ENCODE results near the gene ZCCHC4.

Gene ZCCHC4

DNA sequence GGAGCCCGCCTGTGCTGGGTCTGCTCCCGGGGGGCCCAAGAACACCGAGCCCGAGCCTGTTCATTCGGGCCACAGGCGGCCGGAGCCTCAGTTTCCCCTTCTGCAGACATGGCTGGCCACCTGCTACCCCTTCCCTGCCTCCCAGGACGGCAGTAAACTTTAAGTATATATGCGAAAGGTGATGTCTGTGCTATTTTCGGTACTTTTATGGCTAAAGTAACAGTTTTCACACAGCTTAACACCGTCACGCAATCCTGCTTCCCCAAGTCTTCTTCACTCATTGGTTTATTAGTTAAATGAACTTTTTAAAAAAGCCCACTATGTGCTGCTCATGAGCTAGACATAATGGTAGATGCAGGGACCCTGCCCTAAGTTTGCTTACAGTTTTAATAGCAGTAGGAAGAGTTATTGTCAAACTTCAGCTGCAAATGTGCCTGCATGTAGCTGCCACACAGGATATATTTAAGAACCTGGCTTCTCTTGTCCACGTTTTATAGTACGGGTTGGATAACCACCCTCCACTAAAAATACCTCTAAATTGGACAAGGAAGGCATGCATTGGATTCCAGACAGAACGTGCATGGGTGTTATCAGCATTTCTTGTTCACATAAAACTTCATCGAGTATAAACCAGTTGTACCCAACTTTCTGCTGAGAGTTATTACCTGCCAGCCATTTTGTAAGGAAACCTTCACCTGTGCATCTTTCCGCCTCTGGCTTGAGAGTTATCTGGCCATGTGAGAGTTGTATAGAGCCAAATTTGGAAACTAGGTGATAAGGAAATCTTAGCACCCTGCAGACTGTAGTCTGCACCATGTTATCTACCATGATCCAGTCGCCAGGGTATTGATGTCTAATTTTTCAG is 65.2 kb downstream of the ZCCHC4 start:
- no peak for DNase-seq (ENCODE audit: low read depth in 3 of 3)

- DNase-seq (ENCODE audit: low read depth in 3 of 3) = no peak
Observed at GRCh38 chr4:25378437-25378743, 65.8 kb downstream of the ZCCHC4 start.

DNA sequence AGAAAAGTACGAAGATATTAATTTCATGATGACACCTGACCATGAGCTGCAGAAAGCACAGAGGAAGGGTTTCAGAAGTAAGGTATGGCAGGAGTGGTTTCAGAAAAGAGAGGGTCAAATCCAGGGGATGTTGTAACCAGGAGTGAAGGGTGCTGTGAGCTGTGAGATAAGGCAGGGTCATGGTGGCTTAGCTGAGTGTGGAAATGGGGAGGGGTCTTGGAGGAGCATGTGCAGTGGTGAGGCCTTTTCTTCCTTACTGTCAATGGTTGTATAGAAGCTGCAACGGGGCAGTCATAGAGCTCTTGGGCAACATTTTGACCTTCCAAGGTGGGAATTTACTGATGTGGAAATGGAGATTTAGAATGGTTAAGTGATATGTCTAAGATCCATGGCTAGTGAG is 67.0 kb downstream of the ZCCHC4 start:
- no peak for DNase-seq (ENCODE audit: low read depth in 3 of 3)

- no peak for DNase-seq (ENCODE audit: low read depth in 3 of 3)
Observed at GRCh38 chr4:25383647-25384046, 71.1 kb downstream of the ZCCHC4 start.

DNA sequence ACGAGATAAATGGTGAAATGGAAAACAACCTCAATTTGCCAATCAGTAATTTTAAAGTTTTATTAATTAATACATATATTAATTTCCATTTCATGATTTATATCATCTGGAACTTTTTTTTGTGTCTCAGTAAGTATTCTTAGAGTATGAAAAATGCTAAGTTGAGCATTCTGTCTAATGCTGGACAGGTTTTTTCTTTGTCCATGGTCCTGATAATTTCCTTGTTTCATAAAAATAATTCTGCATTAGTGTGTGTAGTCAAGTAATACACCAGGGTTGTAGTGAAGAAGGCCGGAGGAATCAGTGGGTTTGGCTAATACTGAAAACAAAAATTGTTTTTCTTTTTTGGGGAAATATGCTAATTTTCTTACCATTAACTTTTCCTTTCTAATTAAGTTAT is 74.4 kb downstream of the ZCCHC4 start:
- no peak for DNase-seq (ENCODE audit: low read depth in 3 of 3)

GRCh38 chr4:25397305-25397704 is 84.7 kb downstream of the ZCCHC4 start:
- DNase-seq (ENCODE audit: low read depth in 3 of 3) = no peak

GRCh38 chr4:25399510-25399909 is 86.9 kb downstream of the ZCCHC4 start:
- DNase-seq (ENCODE audit: low read depth in 3 of 3) = no peak

DNA sequence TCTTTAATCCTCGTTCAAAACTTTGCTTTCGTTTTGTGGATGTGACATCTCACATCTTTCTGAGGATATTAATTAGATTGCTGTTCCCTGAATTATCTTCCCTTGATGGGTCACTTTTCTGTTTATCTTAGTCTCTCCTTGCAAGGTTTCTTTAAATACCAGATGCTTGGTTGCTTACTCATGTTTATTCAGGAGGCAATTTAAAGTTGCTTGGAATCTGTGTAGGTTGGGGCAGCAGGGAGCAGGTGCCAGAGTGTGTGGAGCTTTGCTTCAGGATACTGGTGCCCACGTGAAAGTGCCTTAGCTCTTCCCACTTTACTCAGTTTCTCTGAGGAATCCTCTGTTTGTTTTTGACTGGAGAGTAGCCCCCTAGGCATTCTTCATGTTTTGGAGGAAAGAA is 88.5 kb downstream of the ZCCHC4 start:
- no peak for DNase-seq (ENCODE audit: low read depth in 3 of 3)

DNA sequence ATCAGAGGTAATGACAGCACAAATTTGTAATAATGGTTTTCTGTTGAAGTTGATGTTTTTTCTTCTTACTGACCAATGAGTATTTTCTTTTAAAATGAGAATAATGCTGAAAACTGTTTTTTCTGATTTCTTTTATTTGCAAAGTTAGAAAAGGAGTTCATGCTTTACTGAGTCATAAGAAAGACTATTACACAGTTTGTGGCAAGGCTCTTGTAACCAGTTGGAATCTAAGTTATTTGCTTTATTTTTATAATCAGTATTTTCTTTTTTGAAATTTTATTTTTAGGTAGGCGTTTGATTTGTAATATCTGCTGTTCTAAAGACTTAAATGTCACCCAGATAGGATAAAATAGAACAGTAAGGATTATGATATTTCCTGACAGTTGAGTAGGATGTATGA is 89.9 kb downstream of the ZCCHC4 start:
- no peak for DNase-seq (ENCODE audit: low read depth in 3 of 3)

- no peak for DNase-seq (ENCODE audit: low read depth in 3 of 3)
Observed at GRCh38 chr4:25403699-25404098, 91.1 kb downstream of the ZCCHC4 start.

DNA sequence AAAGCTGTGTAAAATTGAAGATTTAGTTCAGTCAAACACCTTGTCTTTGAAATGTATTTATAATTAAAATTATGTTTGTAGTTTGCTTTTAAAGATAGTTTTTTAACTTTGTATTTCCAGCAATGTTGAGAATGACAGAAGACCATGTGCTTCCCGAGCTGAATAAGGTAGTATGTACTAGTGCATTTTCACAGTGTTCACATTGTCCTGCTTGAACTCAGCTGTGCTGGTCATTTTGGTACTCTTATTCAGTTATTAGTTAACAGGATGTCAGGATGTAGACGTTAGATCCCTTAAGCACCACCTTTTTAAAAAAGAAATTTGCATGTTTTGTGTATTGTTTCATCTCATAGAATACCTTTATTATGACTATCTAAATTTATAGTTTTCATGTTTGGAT is 92.9 kb downstream of the ZCCHC4 start:
- DNase-seq (ENCODE audit: low read depth in 3 of 3) = no peak

- DNase-seq (ENCODE audit: low read depth in 3 of 3) = no peak
Observed at GRCh38 chr4:25406081-25406692, 93.6 kb downstream of the ZCCHC4 start.

- DNase-seq (ENCODE audit: low read depth in 3 of 3) = no peak
Observed at GRCh38 chr4:25410820-25411529, 98.4 kb downstream of the ZCCHC4 start.

DNA sequence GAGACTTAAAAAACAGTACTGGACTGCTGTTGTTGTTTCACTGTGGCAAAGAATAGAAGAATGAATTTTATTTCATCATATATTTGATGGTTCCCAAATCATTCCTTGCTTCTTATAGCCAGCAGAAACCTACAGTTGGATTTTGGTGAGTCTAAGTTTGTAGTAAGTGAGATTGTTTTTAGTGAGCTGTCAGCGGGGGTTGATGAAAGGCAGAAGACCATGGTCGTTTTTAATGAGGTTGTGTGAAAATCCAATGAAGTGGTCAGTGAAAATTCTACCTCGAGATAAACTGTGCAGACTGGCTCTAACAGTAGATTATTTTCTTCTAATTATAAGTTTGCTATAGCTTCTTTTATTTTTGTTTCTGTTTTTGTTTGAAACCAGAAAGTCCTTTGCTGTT is 100.7 kb downstream of the ZCCHC4 start:
- no peak for DNase-seq (ENCODE audit: low read depth in 3 of 3)

- DNase-seq (ENCODE audit: low read depth in 3 of 3) = no peak
Observed at GRCh38 chr4:25417014-25417413, 104.4 kb downstream of the ZCCHC4 start.
